Skeletal muscle tissue (tissue), 4 donors: ENCODE results near the gene GNB3. TPM values are rescaled to one million over a fixed set of nuclear protein-coding genes. Genes with fewer than 3 reads are reported as not detected.
"Not testable (repeated sequence)": the region's sequence is repeated elsewhere in the genome, so short reads cannot be mapped to it uniquely, and the experiment has no call there.

Source experiments
- H3K27ac ChIP-seq: one replicate; pipeline ENCODE4 v1.7.0; 2013; ENCODE audit warnings: mild to moderate bottlenecking, low read depth, low read length, inconsistent platforms
- H3K27me3 ChIP-seq, 3 donors: one replicate each; pipeline ENCODE4 v1.7.0; 2013; ENCODE audit warnings: low read length in 3 of 3; ENCODE audit not compliant: control insufficient read depth in 3 of 3, insufficient read depth in 3 of 3
- H3K36me3 ChIP-seq, 3 donors: one replicate each; pipeline ENCODE4 v1.7.0; 2013; ENCODE audit warnings: low read length in 3 of 3; ENCODE audit not compliant: control insufficient read depth in 3 of 3, insufficient read depth in 3 of 3
- H3K4me1 ChIP-seq, 3 donors: one replicate each; pipeline ENCODE4 v1.7.0; 2013; ENCODE audit warnings: low read length in 3 of 3, mild to moderate bottlenecking in 3 of 3; ENCODE audit not compliant: control insufficient read depth in 3 of 3, insufficient read depth in 3 of 3
- H3K4me3 ChIP-seq, 3 donors: one replicate each; pipeline ENCODE4 v1.7.0; 2013; ENCODE audit warnings: low read length in 3 of 3
- H3K9ac ChIP-seq, 3 donors: one replicate each; pipeline ENCODE4 v1.7.0; 2013; ENCODE audit warnings: low read length in 3 of 3, mild to moderate bottlenecking in 3 of 3, moderate library complexity in 2 of 3, low read depth in 1 of 3
- H3K9me3 ChIP-seq, 3 donors: one replicate each; pipeline ENCODE4 v1.7.0; 2013; ENCODE audit warnings: low read length in 3 of 3; ENCODE audit not compliant: control insufficient read depth in 3 of 3
- total RNA-seq: library from RNA; depleted of rRNA; stranded (reverse); fragments of >200 nt; gene quantifications from one replicate; pipeline ENCODE4 v1.2.3, GENCODE V29; 2014
- donor health status: Osteomylitis.

Gene GNB3
- total RNA-seq, 1 donor from 2014 or later: 3.7 TPM

GRCh38 chr12:6873094-6874014, 32.6 kb downstream of the GNB3 start, which contains the start of gene SPSB2:
Gene SPSB2 (minus strand): TSS chr12:6873303. CDS start chr12:6872901, 402 bp downstream.
- Histone ChIP-seq H3K27ac (peak within 1 kb of the TSS; percentile 74), H3K27me3 (no peaks in the 10 kb centered on the region), H3K9ac (peak within 1 kb of the TSS; percentile 83 to 89 (median 88)), H3K4me3 (peak within 1 kb of the TSS; percentile 80 to 88 (median 84)), H3K4me1 (peaks cover 45 to 53% (median 52%) of the 10 kb centered on the region in 3 donors), H3K9me3 (no peaks in the 10 kb centered on the region), H3K36me3 (peaks cover 23 to 34% (median 32%) of the 10 kb centered on the region in 3 donors)

- Histone ChIP-seq H3K27ac (peak overlapping the region; percentile 74), H3K4me3 (peak overlapping the region; percentile 80 to 88 (median 84)), H3K9ac (peak overlapping the region; percentile 79 to 88 (median 83)), H3K36me3 (peaks cover 23 to 31% (median 29%) of the 10 kb centered on the region in 3 donors), H3K4me1 (peaks cover 38 to 46% (median 45%) of the 10 kb centered on the region in 3 donors)
- H3K9me3 ChIP-seq, H3K27me3 ChIP-seq: not testable (repeated sequence)
Measured at GRCh38 chr12:6874015-6874368, 33.3 kb downstream of the GNB3 start.

GRCh38 chr12:6879824-6880223, 39.1 kb downstream of the GNB3 start:
- not testable (repeated sequence) for H3K9ac ChIP-seq, H3K27me3 ChIP-seq, H3K27ac ChIP-seq, H3K4me3 ChIP-seq, H3K4me1 ChIP-seq, H3K9me3 ChIP-seq
- peaks cover 9 to 23% (median 12%) of the 10 kb centered on the region in 3 donors for H3K36me3 ChIP-seq

DNA sequence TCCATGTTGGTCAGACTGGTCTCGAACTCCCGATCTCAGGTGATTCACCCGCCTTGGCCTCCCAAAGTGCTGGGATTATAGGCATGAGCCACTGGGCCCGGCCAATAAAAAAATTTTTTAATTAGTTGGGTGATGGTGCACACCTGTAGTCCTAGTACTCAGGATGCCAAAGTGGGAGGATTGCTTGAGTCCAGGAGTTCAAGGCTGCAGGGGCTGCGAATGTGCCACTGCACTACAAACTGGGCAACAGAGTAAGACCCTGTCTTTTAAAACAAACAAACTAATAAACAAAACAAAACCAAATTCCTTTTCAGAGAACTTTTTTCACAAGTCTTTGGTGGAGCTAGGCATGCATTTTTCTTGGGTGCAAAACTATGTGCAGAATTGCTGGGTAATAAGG, 42.5 kb downstream of the GNB3 start:
- H3K36me3 ChIP-seq: peaks cover 8 to 19% (median 9%) of the 10 kb centered on the region in 3 donors
- no peak overlapping the region for H3K4me3 ChIP-seq
- no peaks in the 10 kb centered on the region for H3K4me1 ChIP-seq
- H3K9me3 ChIP-seq: no peaks in the 10 kb centered on the region
- H3K27me3 ChIP-seq: no peaks in the 10 kb centered on the region
- no peak overlapping the region for H3K27ac ChIP-seq
- no peak overlapping the region for H3K9ac ChIP-seq

DNA sequence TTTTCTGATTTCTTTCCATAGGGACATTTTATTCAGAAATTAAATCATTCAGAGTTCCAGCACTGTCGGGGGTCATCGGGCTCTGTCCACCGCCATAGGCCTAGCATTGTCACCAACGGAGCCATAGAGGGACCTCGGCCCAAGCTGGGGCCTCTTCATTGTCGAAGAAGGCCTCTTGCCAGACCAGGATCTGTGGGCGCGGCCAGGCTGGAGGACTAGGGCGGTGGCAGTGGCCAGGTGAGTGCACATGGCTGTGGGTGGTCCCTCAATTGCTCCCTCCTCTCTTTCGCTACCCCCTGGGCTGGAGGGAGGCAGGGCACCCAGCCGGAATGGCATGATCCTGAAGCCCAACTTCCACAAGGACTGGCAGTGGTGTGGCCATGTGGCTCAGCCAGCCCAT, 43.0 kb downstream of the GNB3 start:
- Histone ChIP-seq H3K36me3 (peaks cover 8 to 19% (median 9%) of the 10 kb centered on the region in 3 donors), H3K4me1 (no peaks in the 10 kb centered on the region), H3K4me3 (no peak overlapping the region), H3K9ac (no peak overlapping the region), H3K27ac (no peak overlapping the region), H3K9me3 (no peaks in the 10 kb centered on the region), H3K27me3 (no peaks in the 10 kb centered on the region)

DNA sequence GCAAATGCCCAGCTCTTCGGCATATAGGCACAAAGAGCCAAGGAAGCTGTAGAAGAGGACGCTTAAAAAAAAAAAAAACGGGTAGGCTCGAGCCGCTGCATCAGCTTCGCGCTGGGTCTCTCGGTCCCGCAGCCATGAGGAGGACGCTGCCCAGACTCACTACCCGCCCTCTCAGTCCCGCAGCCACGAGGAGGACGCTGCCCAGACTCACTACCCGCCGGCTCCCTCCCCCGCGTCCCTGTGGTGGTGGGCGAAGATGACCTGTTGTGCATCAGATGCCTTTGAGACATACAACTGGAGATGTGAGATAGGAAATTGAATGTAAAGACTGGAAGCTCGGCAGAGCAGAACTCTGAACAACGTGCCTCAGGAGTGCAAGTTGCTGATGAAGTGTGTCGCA, 43.8 kb downstream of the GNB3 start:
- Histone ChIP-seq H3K9ac (no peak overlapping the region), H3K4me1 (no peaks in the 10 kb centered on the region), H3K9me3 (no peaks in the 10 kb centered on the region), H3K4me3 (no peak overlapping the region), H3K36me3 (peaks cover 8 to 19% (median 9%) of the 10 kb centered on the region in 3 donors), H3K27me3 (no peaks in the 10 kb centered on the region), H3K27ac (no peak overlapping the region)

DNA sequence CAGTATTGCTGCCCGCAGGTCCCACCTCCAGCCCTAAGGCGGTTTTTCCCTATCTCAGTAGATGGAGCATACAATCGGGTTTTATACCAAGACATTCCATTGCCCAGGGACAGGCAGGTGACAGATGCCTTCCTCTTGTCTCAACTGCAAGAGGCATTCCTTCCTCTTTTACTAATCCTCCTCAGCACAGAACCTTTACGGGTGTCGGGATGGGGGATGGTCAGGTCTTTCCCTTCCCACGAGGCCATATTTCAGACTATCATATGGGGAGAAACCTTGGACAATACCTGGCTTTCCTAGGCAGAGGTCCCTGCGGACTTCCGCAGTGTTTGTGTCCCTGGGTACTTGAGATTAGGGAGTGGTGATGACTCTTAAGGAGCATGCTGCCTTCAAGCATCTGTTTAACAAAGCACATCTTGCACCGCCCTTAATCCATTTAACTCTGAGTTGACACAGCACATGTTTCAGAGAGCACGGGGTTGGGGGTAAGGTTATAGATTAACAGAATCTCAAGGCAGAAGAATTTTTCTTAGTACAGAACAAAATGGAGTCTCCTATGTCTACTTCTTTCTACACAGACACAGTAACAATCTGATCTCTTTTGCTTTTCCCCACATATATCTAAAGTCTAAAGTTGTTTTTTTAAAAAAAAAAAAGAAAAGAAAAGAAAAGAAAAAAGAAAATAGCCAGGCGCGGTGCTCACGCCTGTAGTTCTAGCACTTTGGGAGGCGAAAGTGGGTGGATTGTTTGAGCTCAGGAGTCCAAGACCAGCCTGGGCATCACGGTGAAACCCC, 45.7 kb downstream of the GNB3 start:
- peaks cover 8 to 19% (median 9%) of the 10 kb centered on the region in 3 donors for H3K36me3 ChIP-seq
- not testable (repeated sequence) for H3K4me3 ChIP-seq, H3K9me3 ChIP-seq, H3K27me3 ChIP-seq, H3K4me1 ChIP-seq, H3K9ac ChIP-seq, H3K27ac ChIP-seq

- Histone ChIP-seq H3K27ac (no peak overlapping the region), H3K27me3 (no peaks in the 10 kb centered on the region), H3K9me3 (no peaks in the 10 kb centered on the region), H3K36me3 (peaks cover 8 to 17% (median 9%) of the 10 kb centered on the region in 3 donors), H3K9ac (no peak overlapping the region), H3K4me3 (no peak overlapping the region), H3K4me1 (peaks cover 9 to 13% (median 11%) of the 10 kb centered on the region in 3 donors)
Measured at GRCh38 chr12:6887460-6887859, 46.7 kb downstream of the GNB3 start.

GRCh38 chr12:6888360-6888759, 47.6 kb downstream of the GNB3 start:
- no peak overlapping the region for H3K4me3 ChIP-seq
- no peak overlapping the region for H3K27ac ChIP-seq
- no peaks in the 10 kb centered on the region for H3K9me3 ChIP-seq
- H3K27me3 ChIP-seq: no peaks in the 10 kb centered on the region
- H3K4me1 ChIP-seq: peaks cover 9 to 13% (median 11%) of the 10 kb centered on the region in 3 donors
- no peak overlapping the region for H3K9ac ChIP-seq
- H3K36me3 ChIP-seq: peaks cover 7 to 17% (median 8%) of the 10 kb centered on the region in 3 donors
